H9 (cell line): Measurements from ENCODE around the gene GATA3. TPM values are rescaled to one million over a fixed set of nuclear protein-coding genes. Genes with fewer than 3 reads are reported as not detected.

ENCODE experiments used
- DNase-seq: peaks from one replicate; pipeline ENCODE4 v3.0.0-alpha.2; 2017
- H2AFZ ChIP-seq: one replicate; pipeline ENCODE4 v1.6.1; 2013; ENCODE audit warnings: mild to moderate bottlenecking, low read length, control low read depth, moderate library complexity
- H2AK5ac ChIP-seq: 2 replicates; pipeline ENCODE4 v1.6.1; 2013; ENCODE audit warnings: low read length, control low read depth, mixed read lengths; ENCODE audit not compliant: insufficient read length
- H2BK120ac ChIP-seq: one replicate; pipeline ENCODE4 v1.6.1; 2013; ENCODE audit warnings: low read depth, mild to moderate bottlenecking, low read length, control low read depth, inconsistent platforms; ENCODE audit not compliant: poor library complexity, severe bottlenecking
- H2BK12ac ChIP-seq: 2 replicates; pipeline ENCODE4 v1.6.1; 2013; ENCODE audit warnings: low read length, control low read depth, mixed read lengths, low read depth; ENCODE audit not compliant: insufficient read length
- H2BK15ac ChIP-seq: 2 replicates; pipeline ENCODE4 v1.6.1; 2013; ENCODE audit warnings: low read depth, low read length, control low read depth
- H2BK20ac ChIP-seq: one replicate; pipeline ENCODE4 v1.6.1; 2013; ENCODE audit warnings: low read depth, mild to moderate bottlenecking, low read length, control low read depth, inconsistent platforms; ENCODE audit not compliant: poor library complexity, severe bottlenecking
- H2BK5ac ChIP-seq: 2 replicates; pipeline ENCODE4 v1.6.1; 2013; ENCODE audit warnings: low read length, control low read depth, mixed read lengths; ENCODE audit not compliant: insufficient read length
- H3K14ac ChIP-seq: 2 replicates; pipeline ENCODE4 v1.6.1; 2013; ENCODE audit warnings: low read length, control low read depth; ENCODE audit not compliant: insufficient read depth
- H3K18ac ChIP-seq: 2 replicates; pipeline ENCODE4 v1.6.1; 2013; ENCODE audit warnings: low read depth, mild to moderate bottlenecking, mixed read lengths, low read length, control low read depth; ENCODE audit not compliant: insufficient read length
- H3K23ac ChIP-seq: 2 replicates; pipeline ENCODE4 v1.6.1; 2013; ENCODE audit warnings: low read length, control low read depth, mixed read lengths, low read depth; ENCODE audit not compliant: insufficient read length
- H3K23me2 ChIP-seq: 2 replicates; pipeline ENCODE4 v1.6.1; 2013; ENCODE audit warnings: low read depth, mild to moderate bottlenecking, mixed read lengths, low read length, control low read depth; ENCODE audit not compliant: insufficient read length, poor library complexity, severe bottlenecking
- H3K27ac ChIP-seq: 2 replicates; pipeline ENCODE4 v1.5.1; 2013; ENCODE audit warnings: low read length, control low read depth, mixed read lengths, low read depth; ENCODE audit not compliant: insufficient read length
- H3K27me3 ChIP-seq: 2 replicates; pipeline ENCODE4 v1.6.1; 2013; ENCODE audit warnings: low read length, control low read depth, inconsistent platforms; ENCODE audit not compliant: insufficient read depth
- H3K4ac ChIP-seq: 2 replicates; pipeline ENCODE4 v1.6.1; 2013; ENCODE audit warnings: low read depth, mild to moderate bottlenecking, control low read depth, inconsistent platforms, low read length, moderate library complexity
- H3K4me1 ChIP-seq: 2 replicates; pipeline ENCODE4 v1.6.1; 2013; ENCODE audit warnings: low read length, control low read depth, inconsistent platforms; ENCODE audit not compliant: insufficient read depth
- H3K4me2 ChIP-seq: 2 replicates; pipeline ENCODE4 v1.6.1; 2013; ENCODE audit warnings: low read length, control low read depth, mixed read lengths; ENCODE audit not compliant: insufficient read length, insufficient read depth
- H3K56ac ChIP-seq: 2 replicates; pipeline ENCODE4 v1.6.1; 2013; ENCODE audit warnings: low read depth, mild to moderate bottlenecking, mixed read lengths, low read length, control low read depth; ENCODE audit not compliant: insufficient read length
- H3K79me1 ChIP-seq: 2 replicates; pipeline ENCODE4 v1.6.1; 2013; ENCODE audit warnings: low read depth, mild to moderate bottlenecking, moderate library complexity, low read length, control low read depth, inconsistent platforms; ENCODE audit not compliant: insufficient read depth, poor library complexity, severe bottlenecking
- H3K79me2 ChIP-seq: 2 replicates; pipeline ENCODE4 v1.6.1; 2013; ENCODE audit warnings: low read length, control low read depth, inconsistent platforms; ENCODE audit not compliant: insufficient read depth
- H3K9ac ChIP-seq: 2 replicates; pipeline ENCODE4 v1.6.1; 2013; ENCODE audit warnings: low read length, control low read depth, mixed read lengths; ENCODE audit not compliant: insufficient read length; ENCODE audit errors: extremely low read depth
- H3K9me3 ChIP-seq: one replicate; pipeline ENCODE4 v1.6.1; 2013; ENCODE audit warnings: low read depth, low read length, inconsistent platforms; ENCODE audit not compliant: control insufficient read depth
- H3T11ph ChIP-seq: one replicate; pipeline ENCODE4 v1.6.1; 2013; ENCODE audit warnings: mild to moderate bottlenecking, low read length, control low read depth, inconsistent platforms
- H4K20me1 ChIP-seq: one replicate; pipeline ENCODE4 v1.6.1; 2013; ENCODE audit not compliant: control insufficient read depth, insufficient read length, insufficient read depth
- H4K5ac ChIP-seq: 2 replicates; pipeline ENCODE4 v1.6.1; 2013; ENCODE audit warnings: low read depth, mild to moderate bottlenecking, mixed read lengths, low read length, control low read depth; ENCODE audit not compliant: insufficient read length
- H4K8ac ChIP-seq: replicated peaks from 2 replicates; pipeline ENCODE4 v1.6.1; 2013; ENCODE audit warnings: low read length, control low read depth, mixed read lengths, low read depth; ENCODE audit not compliant: insufficient read length
- H4K91ac ChIP-seq: 2 replicates; pipeline ENCODE4 v1.6.1; 2013; ENCODE audit warnings: low read depth, mild to moderate bottlenecking, moderate library complexity, mixed read lengths, low read length, control low read depth; ENCODE audit not compliant: insufficient read length
- H3K27ac Mint-ChIP-seq, 3 experiments: 2 replicates in 2 of 3; 3 replicates in 1 of 3; pipeline ENCODE4 v1.8.0; 2020 to 2021; ENCODE audit warnings: mixed read lengths in 3 of 3, mild to moderate bottlenecking in 1 of 3, moderate library complexity in 1 of 3
- H3K27me3 Mint-ChIP-seq: 2 replicates; pipeline ENCODE4 v1.8.0; 2021; ENCODE audit warnings: low read depth, mild to moderate bottlenecking, moderate library complexity, mixed read lengths
- H3K36me3 Mint-ChIP-seq, 3 experiments: 2 replicates in 2 of 3; 3 replicates in 1 of 3; pipeline ENCODE4 v1.8.0; 2020 to 2021; ENCODE audit warnings: low read depth in 3 of 3, mixed read lengths in 3 of 3; ENCODE audit not compliant: insufficient read depth in 1 of 3
- H3K4me1 Mint-ChIP-seq, 2 experiments: 2 replicates each; pipeline ENCODE4 v1.8.0; 2020; ENCODE audit warnings: mixed read lengths in 2 of 2
- H3K4me3 Mint-ChIP-seq, 2 experiments: 2 replicates in 1 of 2; 3 replicates in 1 of 2; pipeline ENCODE4 v1.8.0; 2020 to 2021; ENCODE audit warnings: mild to moderate bottlenecking in 2 of 2, mixed read lengths in 2 of 2, moderate library complexity in 1 of 2
- H3K9me3 Mint-ChIP-seq, 2 experiments: 2 replicates in 1 of 2; 3 replicates in 1 of 2; pipeline ENCODE4 v1.8.0; 2020; ENCODE audit warnings: mild to moderate bottlenecking in 2 of 2, mixed read lengths in 2 of 2, moderate library complexity in 1 of 2
- CTCF ChIP-seq: fragments of 200-600 bp; sonication (generic); conservative IDR thresholded peaks from 3 replicates; pipeline ENCODE4 v1.8.0; 2021; ENCODE audit warnings: antibody characterized with exemption, mild to moderate bottlenecking
- WGBS: extraction: QIAGEN DNeasy Blood & Tissue Kit; methylation state at CpG from one replicate; pipeline ENCODE4 v1.1.7; 2013; ENCODE audit warnings: missing lambda C conversion rate, low lambda C conversion rate, mixed read lengths; ENCODE audit not compliant: insufficient read length; ENCODE audit errors: extremely low coverage; 5-methylcytosine and 5-hydroxymethylcytosine counted together
- total RNA-seq: library from RNA; stranded (reverse); gene quantifications from 2 replicates; pipeline ENCODE4 v1.2.1, GENCODE V29; 2021

Gene GATA3
- total RNA-seq, 1 experiment from 2014 or later: 0.31 TPM

DNA sequence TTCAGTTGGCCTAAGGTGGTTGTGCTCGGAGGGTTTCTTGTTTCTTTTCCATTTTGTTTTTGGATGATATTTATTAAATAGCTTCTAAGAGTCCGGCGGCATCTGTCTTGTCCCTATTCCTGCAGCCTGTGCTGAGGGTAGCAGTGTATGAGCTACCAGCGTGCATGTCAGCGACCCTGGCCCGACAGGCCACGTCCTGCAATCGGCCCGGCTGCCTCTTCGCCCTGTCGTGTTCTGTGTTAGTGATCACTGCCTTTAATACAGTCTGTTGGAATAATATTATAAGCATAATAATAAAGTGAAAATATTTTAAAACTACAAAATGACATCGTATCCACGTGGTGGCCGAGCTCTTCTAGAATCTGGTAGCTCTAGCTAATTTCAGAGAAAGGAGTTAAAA lies 20.4 kb downstream of the GATA3 start:
- no peak overlapping the region for H3K4ac ChIP-seq
- Mint-ChIP-seq H3K4me1 (peaks cover 31 to 44% of the 10 kb centered on the region in 2 experiments), H3K27me3 (peaks cover 25% of the 10 kb centered on the region), H3K9me3 (no peaks in the 10 kb centered on the region), H3K4me3 (no peak overlapping the region), H3K27ac (no peak overlapping the region), H3K36me3 (no peaks in the 10 kb centered on the region)
- no peak overlapping the region for H3K56ac ChIP-seq
- H4K20me1 ChIP-seq: no peaks in the 10 kb centered on the region
- no peak overlapping the region for H2AFZ ChIP-seq
- H3K18ac ChIP-seq: no peak overlapping the region
- H3K14ac ChIP-seq: no peak overlapping the region
- no peak for TF ChIP-seq CTCF
- WGBS: no CpG with 5 or more reads among the region's 14 CpGs
- no peaks in the 10 kb centered on the region for H3K79me2 ChIP-seq
- H3K23ac ChIP-seq: no peak overlapping the region
- DNase-seq: no peak
- H3K23me2 ChIP-seq: no peaks in the 10 kb centered on the region
- H3T11ph ChIP-seq: no peak overlapping the region
- H3K9ac ChIP-seq: no peak overlapping the region
- no peak overlapping the region for H4K91ac ChIP-seq
- no peak overlapping the region for H2BK15ac ChIP-seq
- no peak overlapping the region for H4K8ac ChIP-seq
- H3K9me3 ChIP-seq: no peaks in the 10 kb centered on the region
- H2BK120ac ChIP-seq: no peak overlapping the region
- H4K5ac ChIP-seq: no peak overlapping the region
- no peak overlapping the region for H2BK5ac ChIP-seq
- no peak overlapping the region for H2AK5ac ChIP-seq
- H3K27ac ChIP-seq: no peak overlapping the region
- no peak overlapping the region for H2BK12ac ChIP-seq
- no peak overlapping the region for H3K4me2 ChIP-seq
- H3K4me1 ChIP-seq: peaks cover 3% of the 10 kb centered on the region; the same call in 1 of the 2 replicates
- no peaks in the 10 kb centered on the region for H3K79me1 ChIP-seq
- H2BK20ac ChIP-seq: no peak overlapping the region
- H3K27me3 ChIP-seq: no peaks in the 10 kb centered on the region; the same call in 1 of the 2 replicates
